Tongue (tissue), 2 donors: ENCODE measurements around the gene ATP8A1. TPM values are rescaled to one million over a fixed set of nuclear protein-coding genes. Genes with fewer than 3 reads are reported as not detected.
"Not testable (repeated sequence)": the region's sequence is repeated elsewhere in the genome, so short reads cannot be mapped to it uniquely, and the experiment has no call there.

Experiments
- DNase-seq: peaks from one replicate; pipeline ENCODE4 v3.0.0-alpha.2; 2015
- total RNA-seq: library from RNA; depleted of rRNA; stranded (reverse); fragments of >200 nt; gene quantifications from one replicate; pipeline ENCODE4 v1.2.3, GENCODE V29; 2014

ATP8A1 gene
- total RNA-seq: 14.8 TPM

DNA sequence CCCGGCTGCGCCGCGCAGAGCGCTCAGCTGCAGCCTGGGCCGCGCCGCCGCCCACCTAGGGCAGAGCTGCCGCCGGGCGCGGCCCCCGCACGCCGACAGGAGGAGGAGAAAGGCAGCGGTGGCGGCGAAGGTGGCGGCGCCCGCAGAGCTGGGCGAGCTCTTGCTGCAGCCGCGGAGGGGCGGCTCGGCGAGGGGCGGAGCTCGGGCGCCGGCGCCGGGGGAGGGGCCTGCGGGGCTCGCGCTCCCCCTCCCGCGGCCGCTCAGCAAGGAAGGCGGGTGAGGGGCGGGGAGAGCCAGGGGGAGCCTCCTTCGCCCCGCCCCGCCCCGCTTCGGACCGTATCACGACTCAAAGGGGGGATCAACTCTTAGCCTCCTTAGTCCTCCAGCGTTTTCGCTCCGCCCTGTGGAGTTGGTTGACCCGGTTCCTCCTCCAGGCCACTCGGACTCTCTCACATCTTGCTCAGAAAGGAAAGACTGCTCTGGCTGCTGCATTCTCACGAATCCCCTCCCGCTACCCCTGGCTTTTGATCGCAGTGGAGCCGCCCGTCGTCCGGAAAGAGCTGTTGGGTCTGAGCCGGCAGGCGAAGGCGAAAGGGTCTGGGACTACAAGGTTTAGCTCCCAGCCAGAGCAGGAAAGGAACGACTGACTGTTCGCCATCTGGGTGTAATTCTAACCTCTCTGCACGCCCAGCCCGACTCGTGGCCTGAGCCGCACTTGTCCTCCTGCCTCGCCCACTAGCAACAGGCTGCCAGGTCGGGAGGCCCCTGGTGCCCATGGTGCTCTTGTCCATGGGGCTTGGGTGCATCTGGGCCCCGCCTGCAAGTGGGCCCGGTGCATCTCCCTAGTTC is at the start of gene ATP8A1:
TSS of gene ATP8A1 (minus strand) at position 162 of the 849 bp plus-strand sequence. CDS start 232 bp downstream, outside the sequence.
- peak; percentile 97 for DNase-seq

DNA sequence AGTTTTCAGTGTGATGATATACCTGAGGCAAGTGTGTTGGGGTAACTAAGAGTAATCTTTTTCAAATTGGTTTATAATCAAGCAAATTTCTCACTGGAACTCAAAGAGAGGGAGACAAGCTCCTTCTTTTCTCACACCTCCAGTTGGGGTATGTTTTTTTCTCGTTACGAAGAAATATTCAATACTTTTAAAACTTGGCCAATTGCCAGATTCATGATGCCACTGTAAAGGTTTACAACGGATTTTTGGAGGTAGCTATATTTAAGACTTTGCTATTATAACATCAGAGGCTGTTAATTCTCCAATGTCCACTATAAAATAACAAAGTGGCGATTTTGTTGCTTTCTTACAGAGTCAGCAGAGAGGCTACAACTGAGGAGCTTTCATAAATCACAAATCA is 49.2 kb upstream of the ATP8A1 start:
- DNase-seq: no peak

DNA sequence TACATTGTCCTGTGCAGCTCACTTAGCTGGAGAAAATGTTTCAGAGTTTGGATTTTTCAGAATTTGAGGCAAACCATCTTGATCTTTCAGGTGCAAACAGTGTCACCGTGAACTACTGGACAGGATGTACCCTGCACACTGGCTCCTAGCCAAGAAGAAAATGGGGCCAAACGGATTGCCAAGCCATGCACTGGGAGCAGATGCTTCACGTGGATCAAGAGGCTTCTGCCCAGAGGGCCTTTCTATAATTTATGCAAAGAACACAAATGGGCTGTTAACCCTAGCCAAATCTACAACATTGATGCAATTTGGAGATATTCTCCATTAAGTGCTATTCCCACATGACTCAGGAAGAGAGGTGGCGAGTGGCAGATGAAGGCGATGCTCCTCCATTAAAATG is 46.9 kb upstream of the ATP8A1 start:
- no peak for DNase-seq

DNA sequence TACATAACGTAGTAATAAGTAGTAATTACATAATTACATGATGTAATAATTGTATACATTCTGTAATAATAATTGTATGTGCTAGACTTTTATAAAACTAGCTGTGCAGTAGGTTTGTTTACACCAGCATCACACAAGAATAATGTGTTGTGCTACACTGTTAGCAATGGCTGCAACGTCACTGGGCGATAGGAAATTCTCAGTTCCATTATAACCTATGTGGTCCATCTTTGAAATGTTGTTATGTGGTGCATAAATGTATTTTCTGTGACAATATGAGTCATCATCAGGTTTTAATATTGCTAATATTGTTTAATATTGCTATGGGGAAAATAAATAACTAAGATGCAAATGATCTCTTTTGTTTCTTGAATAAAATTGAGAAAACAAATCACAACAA is 46.0 kb upstream of the ATP8A1 start:
- no peak for DNase-seq

DNA sequence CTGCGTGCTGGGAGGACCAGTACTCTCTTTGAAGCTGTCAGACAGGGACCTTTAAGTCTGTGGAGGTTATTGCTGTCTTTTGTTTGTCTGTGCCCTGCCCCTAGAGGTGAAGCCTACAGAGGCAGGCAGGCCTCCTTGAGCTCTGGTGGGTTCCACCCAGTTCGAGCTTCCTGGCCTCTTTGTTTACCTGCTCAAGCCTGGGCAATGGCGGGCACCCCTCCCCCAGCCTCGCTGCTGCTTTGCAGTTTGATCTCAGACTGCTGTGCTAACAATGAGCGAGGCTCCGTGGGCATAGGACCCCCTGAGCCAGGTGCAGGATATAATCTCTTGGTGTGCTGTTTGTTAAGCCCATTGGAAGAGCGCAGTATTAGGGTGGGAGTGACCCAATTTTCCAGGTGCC is 44.9 kb upstream of the ATP8A1 start:
- not testable (repeated sequence) for DNase-seq

DNA sequence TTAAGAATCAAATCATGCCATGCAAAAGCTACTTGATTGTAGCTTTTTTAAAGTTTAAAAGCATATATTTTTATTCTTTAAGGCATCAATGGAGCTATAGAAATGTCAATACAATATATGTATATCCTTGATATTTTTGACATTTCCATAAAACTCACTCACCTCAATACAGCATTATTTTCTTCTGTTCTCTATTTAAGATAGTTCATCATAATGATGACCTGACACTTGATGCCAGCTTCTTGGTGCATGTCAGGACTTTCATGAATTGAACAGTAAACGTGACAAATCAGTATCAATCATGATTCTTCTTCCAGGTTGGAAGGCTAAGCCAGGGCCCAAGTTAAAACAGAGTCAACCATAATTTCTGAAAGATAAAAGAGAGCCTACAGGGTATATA is 33.6 kb upstream of the ATP8A1 start:
- no peak for DNase-seq

DNA sequence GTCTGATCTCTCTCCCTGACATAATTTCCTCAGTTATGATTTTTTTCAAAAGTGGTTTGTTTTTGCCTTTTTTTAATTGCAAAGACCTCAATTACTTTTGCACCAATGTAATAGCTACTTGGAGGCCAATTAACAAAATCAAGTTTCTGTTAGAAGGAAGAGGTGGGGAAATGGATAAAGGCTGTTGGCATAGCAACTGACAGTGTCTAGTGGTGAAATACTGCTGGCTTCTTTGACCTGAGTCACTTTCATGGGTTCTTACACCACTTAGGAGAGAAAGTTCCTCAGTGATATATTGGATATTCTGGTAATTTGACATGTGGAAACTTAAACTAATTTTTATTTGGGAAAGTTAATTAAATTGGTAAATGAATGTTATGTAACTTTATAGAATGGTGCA is 26.5 kb upstream of the ATP8A1 start:
- DNase-seq: no peak

DNA sequence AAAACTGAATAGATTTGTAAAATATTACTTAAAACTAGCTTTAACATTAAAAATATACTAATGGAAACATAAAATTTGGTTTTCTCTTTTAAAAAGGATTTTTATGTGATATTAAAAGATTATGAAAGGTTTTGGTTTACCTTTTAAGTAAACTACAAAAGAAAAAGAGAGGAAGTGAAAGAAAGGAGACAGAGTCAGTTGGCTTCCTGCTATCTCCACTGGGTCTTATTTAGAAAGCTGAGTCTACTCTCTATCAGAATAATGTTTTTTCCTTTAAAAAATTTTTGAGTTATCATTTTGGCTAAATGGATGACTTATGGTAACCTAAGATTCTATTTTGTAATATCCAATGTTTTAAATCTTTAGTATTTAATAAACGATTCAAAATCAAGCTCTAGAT is 21.6 kb upstream of the ATP8A1 start:
- no peak for DNase-seq

DNA sequence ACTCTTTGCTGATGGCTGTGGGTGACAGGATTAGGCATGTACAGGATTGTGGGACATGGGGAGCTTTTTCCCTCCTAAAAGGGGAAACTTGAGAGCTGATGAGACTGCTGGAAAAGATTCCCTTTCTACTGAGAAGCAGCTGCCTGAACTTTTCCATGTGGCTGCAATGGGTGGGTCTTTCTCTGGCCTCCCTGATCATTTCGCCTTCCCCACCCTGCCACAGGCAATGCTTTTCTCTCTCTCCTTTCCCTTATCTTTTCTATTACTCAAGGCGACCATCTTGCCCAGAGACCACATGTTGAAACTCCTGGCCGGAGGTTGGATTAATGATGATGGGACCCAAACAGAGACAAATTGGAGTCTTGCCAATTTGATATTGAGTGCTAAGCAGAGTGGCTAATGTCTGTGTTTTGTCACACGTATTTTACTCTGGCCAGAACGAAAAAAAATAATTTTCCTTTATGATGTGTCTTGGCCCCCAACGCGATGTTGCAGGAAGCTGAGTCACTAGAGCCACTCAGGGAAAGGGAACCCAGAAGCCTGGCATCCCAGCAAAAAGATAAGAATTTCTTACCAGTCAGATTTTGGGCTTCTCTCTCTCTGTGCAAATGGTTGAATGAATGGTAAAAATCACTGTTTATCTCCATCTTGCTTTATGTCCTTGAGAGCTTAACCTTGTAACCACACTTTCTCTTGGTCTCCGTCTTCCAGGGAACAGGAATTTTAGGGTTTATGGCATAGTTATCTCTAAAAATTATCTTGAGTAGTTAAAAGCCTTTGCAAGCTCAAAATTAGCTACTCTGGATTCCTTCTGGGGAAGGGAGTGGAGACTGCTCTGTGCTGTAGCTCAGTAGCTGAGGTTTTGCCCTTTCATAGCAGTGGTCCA is 19.4 kb upstream of the ATP8A1 start:
- no peak for DNase-seq

DNA sequence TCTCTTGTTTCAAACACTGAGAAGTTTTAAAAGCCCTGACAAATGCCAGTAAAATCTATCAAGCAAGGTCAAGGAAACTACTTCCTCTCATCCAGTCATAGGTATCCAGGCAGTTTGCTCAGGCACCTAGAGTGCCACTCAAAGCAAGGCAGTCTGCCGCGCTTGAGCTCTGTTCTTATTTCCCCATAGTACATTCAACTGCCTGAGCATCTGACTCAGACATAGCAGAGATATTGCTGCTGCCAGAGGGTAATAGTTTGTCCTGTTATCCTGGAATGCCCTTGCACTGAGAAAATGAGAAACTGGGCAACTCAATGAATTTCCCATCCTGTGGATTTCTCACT is 16.1 kb upstream of the ATP8A1 start:
- peak; percentile 12 for DNase-seq

DNA sequence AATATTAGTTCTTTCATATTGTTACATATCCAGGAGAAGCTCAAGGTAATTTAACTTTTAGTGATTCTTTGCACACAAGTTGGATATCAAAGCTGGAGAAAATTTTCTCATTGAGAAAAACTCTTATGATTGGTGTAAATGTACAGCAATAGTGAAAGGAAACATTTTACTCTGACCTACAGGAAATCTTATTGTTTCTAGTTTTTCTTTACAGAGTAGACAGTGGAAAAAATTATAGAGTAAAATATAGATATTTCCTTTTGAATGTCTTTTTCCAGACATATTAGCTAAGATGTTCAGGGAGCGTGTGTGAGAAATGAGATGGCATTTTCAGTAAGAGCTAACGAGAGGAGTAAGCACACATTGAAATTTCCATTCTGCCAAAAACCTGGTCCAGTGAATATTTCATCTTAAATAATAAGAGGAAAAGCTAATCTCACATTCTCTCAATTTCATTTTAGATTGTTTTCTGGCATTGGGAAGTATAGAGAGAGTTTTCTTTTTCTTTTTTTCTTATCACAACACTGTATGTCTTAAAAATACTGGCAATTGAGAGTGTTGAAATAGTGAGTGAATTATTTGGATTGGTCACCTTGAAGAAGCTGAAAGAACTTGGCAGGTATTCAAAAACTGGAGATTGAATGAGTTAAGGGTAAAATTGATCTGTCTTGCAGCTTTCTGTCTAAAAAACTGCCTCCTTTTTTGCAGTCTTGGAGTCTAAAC is 15.6 kb upstream of the ATP8A1 start:
- no peak for DNase-seq

DNA sequence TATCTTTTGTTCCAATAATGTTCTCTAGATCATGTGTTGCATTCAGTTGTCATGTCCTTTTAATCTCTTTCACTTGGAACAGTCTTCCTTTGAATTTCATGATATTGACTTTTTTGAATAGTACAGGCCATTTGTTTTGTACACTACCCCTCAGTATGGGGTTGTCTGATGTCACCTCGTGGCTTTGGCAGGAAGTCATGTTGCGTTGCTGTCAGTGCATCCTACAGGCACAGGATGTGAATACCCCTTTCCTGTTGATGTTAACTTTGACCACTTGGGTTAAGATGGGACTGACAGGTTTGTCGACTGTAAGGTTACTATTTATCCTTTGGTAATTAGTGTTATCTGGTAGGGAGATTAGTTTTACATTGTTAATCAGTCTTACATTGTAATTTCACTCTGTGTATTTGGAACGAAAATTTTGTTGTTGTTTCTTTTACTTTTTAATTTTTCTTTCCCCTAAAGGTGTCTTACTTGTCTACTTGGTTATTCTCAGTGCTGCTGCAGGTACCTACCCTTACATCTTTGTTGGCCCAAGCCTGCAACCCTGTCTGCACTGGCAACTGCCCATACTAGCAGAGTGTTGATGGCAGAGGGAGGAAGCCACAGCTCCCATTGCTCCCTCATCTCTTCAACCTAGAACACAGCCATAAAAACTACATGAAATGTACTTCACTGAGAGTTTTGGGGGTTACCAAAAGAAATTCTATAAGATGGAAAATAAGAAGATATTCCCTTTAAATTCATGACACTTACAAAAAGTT is 14.7 kb upstream of the ATP8A1 start:
- no peak for DNase-seq

DNA sequence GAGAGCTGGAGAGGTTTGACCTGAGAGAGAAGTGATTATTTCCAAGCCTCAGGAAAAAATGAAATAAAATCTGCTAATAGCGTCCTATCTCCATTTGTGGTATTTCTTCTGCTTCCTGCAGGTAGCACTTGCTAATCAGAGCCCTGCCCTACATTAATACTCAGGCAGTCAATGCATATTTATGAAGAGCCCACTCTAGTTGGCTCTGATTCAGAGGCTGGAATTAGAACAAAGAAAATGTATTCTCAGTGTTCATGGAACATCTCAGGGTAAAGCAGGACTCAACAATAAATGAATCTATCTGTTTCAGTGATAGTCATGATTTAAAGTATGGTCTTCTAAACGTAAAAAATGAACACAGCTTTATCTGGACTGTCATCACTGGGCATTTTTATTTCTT is 1.4 kb upstream of the ATP8A1 start:
- no peak for DNase-seq

DNA sequence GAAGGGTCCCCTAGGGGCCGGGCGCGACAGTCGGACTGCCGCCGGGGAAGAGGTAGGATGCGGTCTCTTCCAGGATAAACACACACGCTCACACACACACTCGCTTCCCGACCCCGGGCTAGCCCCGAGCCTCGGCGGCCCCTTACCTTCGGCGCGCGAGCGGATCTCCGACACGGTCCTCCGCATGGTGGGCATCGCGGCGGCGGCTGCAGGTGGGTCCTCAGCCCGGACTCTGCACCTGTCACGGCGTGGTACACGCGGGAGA is 294 bp downstream of the ATP8A1 start:
- DNase-seq: no peak

DNA sequence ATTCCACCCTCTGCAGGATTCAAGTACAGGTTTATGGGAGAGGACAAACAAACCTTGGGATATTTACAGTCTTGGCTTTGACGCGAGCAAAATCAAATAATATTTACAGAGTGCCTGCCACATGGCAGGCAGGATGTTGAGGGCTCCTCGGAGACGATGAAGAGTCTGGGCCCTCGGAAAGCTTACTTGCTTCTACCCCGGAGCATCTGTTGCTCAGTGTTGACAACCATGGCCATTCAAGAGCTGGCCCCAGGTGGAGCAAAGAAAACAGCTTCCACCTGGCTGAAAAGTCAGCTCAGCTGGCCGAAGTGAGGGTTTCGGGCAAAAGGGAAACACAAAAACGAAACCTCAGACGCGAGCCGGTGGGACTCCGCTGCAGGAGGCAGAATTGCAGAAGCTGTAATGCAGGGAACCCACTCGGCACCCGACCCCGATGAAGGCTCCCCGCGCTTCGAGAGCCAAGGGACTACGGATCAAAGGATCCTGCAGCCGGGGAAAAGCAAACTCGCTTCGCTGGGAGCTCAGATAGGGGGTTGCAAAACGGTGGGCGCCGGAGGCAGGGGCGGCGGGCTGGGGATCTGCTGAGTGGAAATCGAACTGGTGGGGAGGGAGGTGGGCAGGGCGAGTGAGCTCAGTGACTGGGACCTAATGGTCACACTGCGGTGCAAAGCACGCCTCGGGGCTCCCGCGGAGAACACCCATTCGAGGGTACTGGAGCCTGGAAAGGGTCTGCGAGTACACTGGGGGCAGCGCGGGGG is 805 bp downstream of the ATP8A1 start:
- peak; percentile 42 for DNase-seq

DNA sequence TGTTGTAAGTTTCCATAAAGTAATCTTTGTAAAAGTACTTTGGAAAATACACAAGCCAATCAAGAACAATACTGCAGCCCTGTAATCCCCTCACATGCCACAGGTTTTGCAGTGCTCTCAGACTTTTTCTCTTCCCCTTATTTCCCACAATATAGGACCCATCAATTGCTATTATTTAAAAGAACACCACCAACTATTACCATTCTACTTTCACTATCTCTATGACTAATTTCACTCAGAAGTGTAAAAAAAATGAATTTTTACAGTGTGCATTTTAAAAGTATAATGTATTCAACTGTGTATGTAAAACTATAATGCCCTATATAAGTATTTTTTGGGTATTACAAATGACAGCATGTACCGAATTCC is 1.7 kb downstream of the ATP8A1 start:
- DNase-seq: no peak

DNA sequence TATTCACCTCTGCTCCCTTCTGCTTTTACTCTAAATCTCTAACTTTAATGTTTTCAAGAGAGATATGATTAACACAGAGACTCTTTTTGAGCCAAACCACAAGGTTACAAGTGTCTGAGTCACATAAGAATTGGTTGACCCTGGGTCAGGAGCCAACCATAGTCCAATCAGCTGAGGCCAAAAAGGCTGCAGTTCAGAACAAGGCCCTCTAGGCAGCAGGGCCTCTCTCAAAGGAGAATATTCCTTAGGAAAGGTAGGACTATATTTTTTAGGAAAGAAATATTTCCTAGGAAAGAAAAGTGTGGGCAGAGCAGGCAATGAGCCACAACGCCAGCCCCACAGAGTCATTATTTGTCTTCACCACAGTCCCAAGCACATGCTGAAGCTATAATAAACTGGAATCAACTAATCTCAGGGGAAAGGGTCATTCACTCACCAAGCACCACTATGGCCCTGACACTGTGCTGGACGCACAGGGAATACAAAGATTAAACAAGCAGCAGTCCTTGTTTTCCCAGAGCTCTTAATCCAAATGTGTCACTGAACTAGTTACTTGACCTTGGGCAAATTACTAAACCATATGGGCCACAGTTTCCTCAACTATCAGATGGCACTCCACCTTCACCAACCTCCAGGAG is 2.2 kb downstream of the ATP8A1 start:
- DNase-seq: no peak

DNA sequence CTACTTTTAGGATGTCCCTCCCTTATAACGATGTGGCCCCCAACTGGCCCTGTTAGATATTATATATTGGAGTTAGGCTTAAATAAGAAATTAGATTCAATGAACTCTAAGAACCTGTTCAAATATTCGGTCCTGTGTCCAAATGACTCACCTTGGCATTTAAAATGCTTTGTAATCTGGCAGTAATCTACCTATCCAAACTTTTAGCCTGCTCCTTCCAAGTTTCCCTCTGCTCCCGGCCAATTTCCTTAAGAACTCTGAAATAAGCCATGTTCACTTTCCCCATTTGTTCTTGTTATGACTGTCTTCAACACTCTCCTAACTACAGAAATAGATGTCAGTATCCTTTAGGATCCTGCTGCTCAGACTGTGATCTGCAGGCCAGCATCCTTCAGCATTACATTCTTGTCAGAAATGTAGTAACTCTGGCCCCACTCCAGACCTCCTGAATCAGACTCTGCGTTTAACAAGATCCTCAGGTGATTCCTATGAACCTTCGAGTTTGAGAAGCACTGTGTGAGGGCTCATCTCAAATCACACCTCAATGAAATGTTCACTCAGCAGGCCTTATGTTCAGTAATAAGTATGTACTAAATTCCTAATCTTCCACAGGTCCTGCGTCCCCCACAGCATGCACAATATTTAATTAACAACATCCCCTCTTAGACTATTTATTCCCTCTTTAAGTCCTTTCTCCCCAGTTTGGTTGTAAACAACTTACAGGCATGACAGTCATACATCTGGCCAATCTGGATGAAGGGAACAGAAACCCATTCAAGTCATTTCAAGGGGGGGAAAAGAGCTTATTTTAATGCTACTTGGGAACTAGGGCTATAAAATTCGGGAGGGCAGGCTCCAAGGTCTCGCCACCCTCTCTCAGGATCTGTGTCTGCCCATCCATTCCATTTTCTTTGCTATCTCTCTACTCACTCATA is 3.0 kb downstream of the ATP8A1 start:
- peak; percentile 39 for DNase-seq

DNA sequence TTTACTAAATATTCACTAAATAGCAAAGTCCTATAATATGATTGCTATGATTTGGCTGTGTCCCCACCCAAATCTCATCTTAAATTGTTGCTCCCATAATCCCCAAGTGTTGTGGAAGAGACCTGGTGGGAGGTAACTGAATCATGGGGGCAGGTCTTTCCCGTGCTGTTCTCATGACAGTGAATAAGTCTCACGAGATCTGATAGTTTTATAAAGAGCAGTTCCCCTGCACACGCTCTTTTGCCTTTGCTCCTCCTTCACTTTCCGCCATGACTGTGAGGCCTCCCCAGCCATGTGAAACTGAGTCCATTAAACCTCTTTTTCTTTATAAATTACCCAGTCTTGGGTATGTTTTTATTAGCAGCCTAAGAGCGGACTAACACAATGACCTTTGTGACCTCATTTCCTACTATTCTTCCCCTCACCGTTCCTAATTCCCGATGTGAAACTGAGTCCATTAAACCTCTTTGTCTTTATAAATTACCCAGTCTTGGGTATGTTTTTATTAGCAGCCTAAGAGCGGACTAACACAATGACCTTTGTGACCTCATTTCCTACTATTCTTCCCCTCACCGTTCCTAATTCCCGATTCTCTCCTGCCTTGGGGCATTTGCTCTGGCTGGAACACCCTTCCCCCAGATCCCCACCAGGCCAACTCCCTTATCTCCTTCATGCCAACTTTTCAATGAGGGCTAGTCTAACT is 4.2 kb downstream of the ATP8A1 start:
- not testable (repeated sequence) for DNase-seq
